Smooth muscle cell (in vitro differentiated cells): Measurements from ENCODE around the gene CPAMD8. TPM values are rescaled to one million over a fixed set of nuclear protein-coding genes. Genes with fewer than 3 reads are reported as not detected.

Experiments used
- DNase-seq: peaks from one replicate; lab custom pipeline; 2025; ENCODE audit not compliant: unreplicated experiment; lab: John Stamatoyannopoulos, UW
- H2AFZ ChIP-seq: fragments of 200-600 bp; sonication (generic); 2 replicates; pipeline ENCODE4 v1.6.0; 2016; ENCODE audit warnings: antibody characterized with exemption, low read depth, mild to moderate bottlenecking
- H3F3A ChIP-seq: fragments of 200-600 bp; sonication (generic); 2 replicates; pipeline ENCODE4 v1.6.0; 2017; ENCODE audit warnings: antibody characterized with exemption, low read depth
- H3K27ac ChIP-seq: fragments of 200-600 bp; sonication (generic); 2 replicates; pipeline ENCODE4 v1.5.1; 2016; ENCODE audit warnings: low read depth, mild to moderate bottlenecking
- H3K27me3 ChIP-seq: fragments of 200-600 bp; sonication (generic); 2 replicates; pipeline ENCODE4 v1.6.1; 2016; ENCODE audit warnings: low read depth, mild to moderate bottlenecking
- H3K36me3 ChIP-seq: fragments of 200-600 bp; sonication (generic); 2 replicates; pipeline ENCODE4 v1.5.1; 2016; ENCODE audit warnings: low read depth
- H3K4me1 ChIP-seq: fragments of 200-600 bp; sonication (generic); 2 replicates; pipeline ENCODE4 v1.5.1; 2016; ENCODE audit warnings: low read depth
- H3K4me2 ChIP-seq: fragments of 200-600 bp; sonication (generic); 2 replicates; pipeline ENCODE4 v1.6.0; 2016; ENCODE audit warnings: mild to moderate bottlenecking
- H3K4me3 ChIP-seq: fragments of 200-600 bp; sonication (generic); 2 replicates; pipeline ENCODE4 v1.5.1; 2016; ENCODE audit warnings: mild to moderate bottlenecking
- H3K79me2 ChIP-seq: fragments of 200-600 bp; sonication (generic); 2 replicates; pipeline ENCODE4 v1.6.0; 2016; ENCODE audit warnings: low read depth, mild to moderate bottlenecking
- H3K9ac ChIP-seq: fragments of 200-600 bp; sonication (generic); 2 replicates; pipeline ENCODE4 v1.6.0; 2016; ENCODE audit warnings: low read depth
- H3K9me3 ChIP-seq: fragments of 200-600 bp; sonication (generic); replicated peaks from 2 replicates; pipeline ENCODE4 v1.5.1; 2016; ENCODE audit warnings: low read depth
- H4K20me1 ChIP-seq: fragments of 200-600 bp; sonication (generic); 2 replicates; pipeline ENCODE4 v1.6.0; 2016; ENCODE audit warnings: low read depth
- WGBS: methylation state at CpG from one replicate; pipeline ENCODE4 v1.1.7; 2016; ENCODE audit warnings: low lambda C conversion rate; 5-methylcytosine and 5-hydroxymethylcytosine counted together
- polyA plus RNA-seq: library from polyadenylated mRNA; unstranded; fragments of >200 nt; fragmentation: Nextera tagmentation; extraction: Ambion mirVana; gene quantifications from 2 replicates; pipeline ENCODE4 v1.2.1, GENCODE V29; 2016
- total RNA-seq: library from RNA; depleted of rRNA; stranded (reverse); fragments of >200 nt; gene quantifications from 2 replicates; pipeline ENCODE4 v1.2.3, GENCODE V29; 2014
- TF ChIP-seq, protein P1 (sequence below): fragments of 200-600 bp; sonication (generic); IDR thresholded peaks from 2 replicates; pipeline ENCODE4 v1.5.1; 2017; ENCODE audit warnings: borderline replicate concordance, mild to moderate bottlenecking, antibody characterized with exemption; ENCODE audit not compliant: insufficient read depth, poor library complexity, severe bottlenecking

CPAMD8 gene
- total and polyA plus RNA-seq, 2 experiments from 2014 or later, result 0.81 to 9.4 TPM

GRCh38 chr19:17074634-17075034, 48.0 kb upstream of the CPAMD8 start:
- no peak for DNase-seq
- TF ChIP-seq, protein P1, sequence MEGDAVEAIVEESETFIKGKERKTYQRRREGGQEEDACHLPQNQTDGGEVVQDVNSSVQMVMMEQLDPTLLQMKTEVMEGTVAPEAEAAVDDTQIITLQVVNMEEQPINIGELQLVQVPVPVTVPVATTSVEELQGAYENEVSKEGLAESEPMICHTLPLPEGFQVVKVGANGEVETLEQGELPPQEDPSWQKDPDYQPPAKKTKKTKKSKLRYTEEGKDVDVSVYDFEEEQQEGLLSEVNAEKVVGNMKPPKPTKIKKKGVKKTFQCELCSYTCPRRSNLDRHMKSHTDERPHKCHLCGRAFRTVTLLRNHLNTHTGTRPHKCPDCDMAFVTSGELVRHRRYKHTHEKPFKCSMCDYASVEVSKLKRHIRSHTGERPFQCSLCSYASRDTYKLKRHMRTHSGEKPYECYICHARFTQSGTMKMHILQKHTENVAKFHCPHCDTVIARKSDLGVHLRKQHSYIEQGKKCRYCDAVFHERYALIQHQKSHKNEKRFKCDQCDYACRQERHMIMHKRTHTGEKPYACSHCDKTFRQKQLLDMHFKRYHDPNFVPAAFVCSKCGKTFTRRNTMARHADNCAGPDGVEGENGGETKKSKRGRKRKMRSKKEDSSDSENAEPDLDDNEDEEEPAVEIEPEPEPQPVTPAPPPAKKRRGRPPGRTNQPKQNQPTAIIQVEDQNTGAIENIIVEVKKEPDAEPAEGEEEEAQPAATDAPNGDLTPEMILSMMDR, result no peak
- H3F3A ChIP-seq, result peaks cover 10% of the 10 kb centered on the region
- 12% methylated on average over 11 of the region's 11 CpGs for WGBS
- H3K9me3 ChIP-seq, result no peaks in the 10 kb centered on the region
- H3K27ac ChIP-seq, result peak overlapping the region; percentile 63
- peak overlapping the region; percentile 54 for H3K9ac ChIP-seq
- H3K4me2 ChIP-seq, result peak overlapping the region; percentile 86
- no peaks in the 10 kb centered on the region for H3K27me3 ChIP-seq
- peak overlapping the region; percentile 76 for H3K4me3 ChIP-seq
- H2AFZ ChIP-seq, result peak overlapping the region; percentile 69
- H3K79me2 ChIP-seq, result peaks cover 50% of the 10 kb centered on the region
- peaks cover 31% of the 10 kb centered on the region for H3K4me1 ChIP-seq
- no peaks in the 10 kb centered on the region for H3K36me3 ChIP-seq
- H4K20me1 ChIP-seq, result peaks cover 32% of the 10 kb centered on the region

- H3K4me2 ChIP-seq, result peak overlapping the region; percentile 86
- H3K9ac ChIP-seq, result peak overlapping the region; percentile 54
- 49% methylated on average over 18 of the region's 18 CpGs for WGBS
- peaks cover 28% of the 10 kb centered on the region for H4K20me1 ChIP-seq
- H3K27me3 ChIP-seq, result no peaks in the 10 kb centered on the region
- TF ChIP-seq, protein P1, result no peak
- peaks cover 47% of the 10 kb centered on the region for H3K79me2 ChIP-seq
- peak overlapping the region; percentile 76 for H3K4me3 ChIP-seq
- no peak for DNase-seq
- peaks cover 4% of the 10 kb centered on the region for H3F3A ChIP-seq
- H3K4me1 ChIP-seq, result peaks cover 25% of the 10 kb centered on the region
- no peak overlapping the region for H2AFZ ChIP-seq
- H3K9me3 ChIP-seq, result no peaks in the 10 kb centered on the region
- no peak overlapping the region for H3K27ac ChIP-seq
- no peaks in the 10 kb centered on the region for H3K36me3 ChIP-seq
Measured at GRCh38 chr19:17073869-17074633, 47.4 kb upstream of the CPAMD8 start.

GRCh38 chr19:17070912-17071311, 44.3 kb upstream of the CPAMD8 start:
- no peak overlapping the region for H3K4me3 ChIP-seq
- no peaks in the 10 kb centered on the region for H3K36me3 ChIP-seq
- no peaks in the 10 kb centered on the region for H3F3A ChIP-seq
- no peak overlapping the region for H3K9ac ChIP-seq
- H4K20me1 ChIP-seq, result no peaks in the 10 kb centered on the region
- H3K4me1 ChIP-seq, result peaks cover 8% of the 10 kb centered on the region
- WGBS, result 97% methylated on average over 7 of the region's 7 CpGs
- H3K4me2 ChIP-seq, result no peak overlapping the region
- H2AFZ ChIP-seq, result no peak overlapping the region
- H3K79me2 ChIP-seq, result peaks cover 16% of the 10 kb centered on the region
- H3K27me3 ChIP-seq, result no peaks in the 10 kb centered on the region
- DNase-seq, result no peak
- H3K27ac ChIP-seq, result no peak overlapping the region
- TF ChIP-seq, protein P1, result no peak
- no peaks in the 10 kb centered on the region for H3K9me3 ChIP-seq

- H3K4me1 ChIP-seq, result peaks cover 8% of the 10 kb centered on the region
- H3K4me3 ChIP-seq, result no peak overlapping the region
- no peak overlapping the region for H3K27ac ChIP-seq
- no peak overlapping the region for H3K4me2 ChIP-seq
- no peak overlapping the region for H2AFZ ChIP-seq
- no peaks in the 10 kb centered on the region for H3K9me3 ChIP-seq
- no peaks in the 10 kb centered on the region for H3F3A ChIP-seq
- DNase-seq, result no peak
- 96% methylated on average over 12 of the region's 12 CpGs for WGBS
- H3K27me3 ChIP-seq, result no peaks in the 10 kb centered on the region
- TF ChIP-seq, protein P1, result no peak
- H3K79me2 ChIP-seq, result peaks cover 13% of the 10 kb centered on the region
- H3K9ac ChIP-seq, result no peak overlapping the region
- no peaks in the 10 kb centered on the region for H4K20me1 ChIP-seq
- H3K36me3 ChIP-seq, result no peaks in the 10 kb centered on the region
Measured at GRCh38 chr19:17070421-17070820, 43.8 kb upstream of the CPAMD8 start.
